HL-60 (cell line): ENCODE data around the gene RYR3.

Experiments
- DNase-seq, 2 experiments: peaks; one replicate each; pipeline ENCODE4 v3.0.0-alpha.2; 2010 to 2020; ENCODE audit warnings: low read depth in 1 of 2, low spot score in 1 of 2
- H3K27ac ChIP-seq: fragments of 250-450 bp; sonication (Bioruptor Pico); replicated peaks from 2 replicates; pipeline ENCODE4 v1.5.1; 2020; ENCODE audit warnings: mild to moderate bottlenecking, moderate library complexity
- H3K27me3 ChIP-seq: fragments of 250-450 bp; sonication (Bioruptor Pico); 2 replicates; pipeline ENCODE4 v1.5.1; 2021; ENCODE audit warnings: mild to moderate bottlenecking, moderate library complexity; ENCODE audit not compliant: insufficient read depth, poor library complexity, severe bottlenecking
- H3K4me3 ChIP-seq: replicated peaks from 2 replicates; pipeline ENCODE4 v1.5.1; 2011; ENCODE audit warnings: mild to moderate bottlenecking, control low read depth, low read length; ENCODE audit not compliant: insufficient read depth
- CTCF ChIP-seq: IDR thresholded peaks from one replicate; pipeline ENCODE4 v1.5.1; 2011; ENCODE audit warnings: low read length, control low read depth, inconsistent platforms; ENCODE audit not compliant: insufficient read depth
- GABPA ChIP-seq: IDR thresholded peaks from 2 replicates; pipeline ENCODE4 v1.6.1; 2012; ENCODE audit warnings: low read depth
- POLR2AphosphoS5 ChIP-seq: IDR thresholded peaks from 2 replicates; pipeline ENCODE4 v1.6.1; 2012; ENCODE audit warnings: low read depth
- REST ChIP-seq: IDR thresholded peaks from 2 replicates; pipeline ENCODE4 v1.6.1; 2012; ENCODE audit warnings: low read depth; ENCODE audit not compliant: insufficient replicate concordance
- SPI1 ChIP-seq: IDR thresholded peaks from 2 replicates; pipeline ENCODE4 v1.6.1; 2012; ENCODE audit warnings: low read depth, mild to moderate bottlenecking, borderline replicate concordance

RYR3 gene

GRCh38 chr15:33490703-33491102, 179.9 kb downstream of the RYR3 start:
- Histone ChIP-seq H3K27ac (no peak overlapping the region), H3K4me3 (no peak overlapping the region), H3K27me3 (no peaks in the 10 kb centered on the region)
- no peak for TF ChIP-seq POLR2AphosphoS5
- TF ChIP-seq GABPA, result no peak
- TF ChIP-seq CTCF, result no peak
- no peak for TF ChIP-seq SPI1
- TF ChIP-seq REST, result no peak
- no peak for DNase-seq

- Histone ChIP-seq H3K4me3 (no peak overlapping the region), H3K27ac (no peak overlapping the region), H3K27me3 (no peaks in the 10 kb centered on the region)
- TF ChIP-seq CTCF (no peak), GABPA (no peak), POLR2AphosphoS5 (no peak), REST (no peak)
- no peak for DNase-seq
Measured at GRCh38 chr15:33492434-33493052, 181.8 kb downstream of the RYR3 start.

- DNase-seq, result no peak
- TF ChIP-seq REST, result no peak
- no peak for TF ChIP-seq GABPA
- no peak for TF ChIP-seq CTCF
- TF ChIP-seq POLR2AphosphoS5, result no peak
- no peak for TF ChIP-seq SPI1
- H3K27me3 ChIP-seq, result no peaks in the 10 kb centered on the region
- no peak overlapping the region for H3K4me3 ChIP-seq
- no peak overlapping the region for H3K27ac ChIP-seq
Measured at GRCh38 chr15:33494306-33494705, 183.5 kb downstream of the RYR3 start.
